ENCODE data around the gene PSAP. TPM values are rescaled to one million over a fixed set of nuclear protein-coding genes. Genes with fewer than 3 reads are reported as not detected.

The PSAP gene
- total and polyA plus RNA-seq, 2 experiments from 2014 or later = 151 to 391 TPM

- Mint-ChIP-seq H3K9me3 (no peaks in the 10 kb centered on the region), H3K4me3 (no peak overlapping the region), H3K27me3 (ENCODE audit: insufficient read depth, low read depth, poor library complexity) (peaks cover 4% of the 10 kb centered on the region), H3K36me3 (ENCODE audit: low read depth) (peaks cover 87% of the 10 kb centered on the region), H3K27ac (no peak overlapping the region), H3K4me1 (peaks cover 4% of the 10 kb centered on the region; the same call in 2 of the 3 replicates)
- Histone ChIP-seq H3K36me3 (ENCODE audit: insufficient read depth) (peaks cover 67% of the 10 kb centered on the region), H3F3A (replicated peaks; ENCODE audit: low read depth) (no peaks in the 10 kb centered on the region), H4K20me1 (replicated peaks; ENCODE audit: insufficient read depth) (peaks cover 4% of the 10 kb centered on the region; the same call in 1 of the 2 replicates), H3K4me1 (ENCODE audit: insufficient read depth) (peaks cover 10% of the 10 kb centered on the region), H3K27me3 (ENCODE audit: insufficient read depth) (no peaks in the 10 kb centered on the region), H3K79me2 (replicated peaks; ENCODE audit: insufficient read depth) (no peaks in the 10 kb centered on the region), H3K4me3 (no peak overlapping the region), H2AFZ (no peak overlapping the region), H3K4me2 (no peak overlapping the region), H3K27ac (ENCODE audit: low read depth) (no peak overlapping the region), H3K9me2 (ENCODE audit: insufficient read depth) (no peaks in the 10 kb centered on the region)
- DNase-seq (ENCODE audit: low spot score) = no peak
- ATAC-seq = no peak
- TF ChIP-seq ZNF114 (CRISPR knock-in tag; IDR thresholded peaks at IDR 0.05) (no peak), ZNF331 (CRISPR knock-in tag; IDR thresholded peaks at IDR 0.05; ENCODE audit: low read depth) (no peak), CTCF (conservative IDR thresholded peaks at IDR 0.05; ENCODE audit: low read depth in 2 of 2) (no peak)
Observed at GRCh38 chr10:71821909-71822763, 28.9 kb downstream of the PSAP start.

GRCh38 chr10:71820966-71821365, 30.1 kb downstream of the PSAP start:
- no peaks in the 10 kb centered on the region for H3K27me3 ChIP-seq (ENCODE audit: insufficient read depth)
- ATAC-seq = no peak
- no peak overlapping the region for H3K4me3 ChIP-seq
- H3K9me3 Mint-ChIP-seq = no peaks in the 10 kb centered on the region
- no peaks in the 10 kb centered on the region for H3F3A ChIP-seq (replicated peaks; ENCODE audit: low read depth)
- H2AFZ ChIP-seq = no peak overlapping the region
- H3K79me2 ChIP-seq (replicated peaks; ENCODE audit: insufficient read depth) = no peaks in the 10 kb centered on the region
- H4K20me1 ChIP-seq (replicated peaks; ENCODE audit: insufficient read depth) = peaks cover 3% of the 10 kb centered on the region; the same call in 1 of the 2 replicates
- no peak overlapping the region for H3K4me2 ChIP-seq
- peaks cover 4% of the 10 kb centered on the region; the same call in 2 of the 3 replicates for H3K4me1 Mint-ChIP-seq
- DNase-seq (ENCODE audit: low spot score) = no peak
- H3K36me3 ChIP-seq (ENCODE audit: insufficient read depth) = peaks cover 62% of the 10 kb centered on the region
- H3K9me2 ChIP-seq (ENCODE audit: insufficient read depth) = no peaks in the 10 kb centered on the region
- H3K36me3 Mint-ChIP-seq (ENCODE audit: low read depth) = peaks cover 88% of the 10 kb centered on the region
- no peak overlapping the region for H3K4me3 Mint-ChIP-seq
- H3K27me3 Mint-ChIP-seq (ENCODE audit: insufficient read depth, low read depth, poor library complexity) = peaks cover 4% of the 10 kb centered on the region
- H3K27ac ChIP-seq (ENCODE audit: low read depth) = no peak overlapping the region
- peaks cover 10% of the 10 kb centered on the region for H3K4me1 ChIP-seq (ENCODE audit: insufficient read depth)
- no peak overlapping the region for H3K27ac Mint-ChIP-seq
- no peak for TF ChIP-seq ZNF114 (CRISPR knock-in tag; IDR thresholded peaks at IDR 0.05)
- no peak for TF ChIP-seq CREB1 (CRISPR knock-in tag; IDR thresholded peaks at IDR 0.05; ENCODE audit: low read depth)
- no peak for TF ChIP-seq POLR2AphosphoS5 (IDR thresholded peaks at IDR 0.05; ENCODE audit: low read depth)
- TF ChIP-seq EZH2 (IDR thresholded peaks at IDR 0.05; ENCODE audit: low read depth, unreplicated experiment) = no peak
- TF ChIP-seq NANOG (IDR thresholded peaks at IDR 0.05; ENCODE audit: borderline replicate concordance) = no peak
- TF ChIP-seq, protein P1, sequence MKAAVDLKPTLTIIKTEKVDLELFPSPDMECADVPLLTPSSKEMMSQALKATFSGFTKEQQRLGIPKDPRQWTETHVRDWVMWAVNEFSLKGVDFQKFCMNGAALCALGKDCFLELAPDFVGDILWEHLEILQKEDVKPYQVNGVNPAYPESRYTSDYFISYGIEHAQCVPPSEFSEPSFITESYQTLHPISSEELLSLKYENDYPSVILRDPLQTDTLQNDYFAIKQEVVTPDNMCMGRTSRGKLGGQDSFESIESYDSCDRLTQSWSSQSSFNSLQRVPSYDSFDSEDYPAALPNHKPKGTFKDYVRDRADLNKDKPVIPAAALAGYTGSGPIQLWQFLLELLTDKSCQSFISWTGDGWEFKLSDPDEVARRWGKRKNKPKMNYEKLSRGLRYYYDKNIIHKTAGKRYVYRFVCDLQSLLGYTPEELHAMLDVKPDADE (IDR thresholded peaks at IDR 0.05) = no peak
- no peak for TF ChIP-seq CTCF (conservative IDR thresholded peaks at IDR 0.05; ENCODE audit: low read depth in 2 of 2)
- TF ChIP-seq, protein P2, sequence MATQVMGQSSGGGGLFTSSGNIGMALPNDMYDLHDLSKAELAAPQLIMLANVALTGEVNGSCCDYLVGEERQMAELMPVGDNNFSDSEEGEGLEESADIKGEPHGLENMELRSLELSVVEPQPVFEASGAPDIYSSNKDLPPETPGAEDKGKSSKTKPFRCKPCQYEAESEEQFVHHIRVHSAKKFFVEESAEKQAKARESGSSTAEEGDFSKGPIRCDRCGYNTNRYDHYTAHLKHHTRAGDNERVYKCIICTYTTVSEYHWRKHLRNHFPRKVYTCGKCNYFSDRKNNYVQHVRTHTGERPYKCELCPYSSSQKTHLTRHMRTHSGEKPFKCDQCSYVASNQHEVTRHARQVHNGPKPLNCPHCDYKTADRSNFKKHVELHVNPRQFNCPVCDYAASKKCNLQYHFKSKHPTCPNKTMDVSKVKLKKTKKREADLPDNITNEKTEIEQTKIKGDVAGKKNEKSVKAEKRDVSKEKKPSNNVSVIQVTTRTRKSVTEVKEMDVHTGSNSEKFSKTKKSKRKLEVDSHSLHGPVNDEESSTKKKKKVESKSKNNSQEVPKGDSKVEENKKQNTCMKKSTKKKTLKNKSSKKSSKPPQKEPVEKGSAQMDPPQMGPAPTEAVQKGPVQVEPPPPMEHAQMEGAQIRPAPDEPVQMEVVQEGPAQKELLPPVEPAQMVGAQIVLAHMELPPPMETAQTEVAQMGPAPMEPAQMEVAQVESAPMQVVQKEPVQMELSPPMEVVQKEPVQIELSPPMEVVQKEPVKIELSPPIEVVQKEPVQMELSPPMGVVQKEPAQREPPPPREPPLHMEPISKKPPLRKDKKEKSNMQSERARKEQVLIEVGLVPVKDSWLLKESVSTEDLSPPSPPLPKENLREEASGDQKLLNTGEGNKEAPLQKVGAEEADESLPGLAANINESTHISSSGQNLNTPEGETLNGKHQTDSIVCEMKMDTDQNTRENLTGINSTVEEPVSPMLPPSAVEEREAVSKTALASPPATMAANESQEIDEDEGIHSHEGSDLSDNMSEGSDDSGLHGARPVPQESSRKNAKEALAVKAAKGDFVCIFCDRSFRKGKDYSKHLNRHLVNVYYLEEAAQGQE (IDR thresholded peaks at IDR 0.05; ENCODE audit: unreplicated experiment) = no peak
- no peak for TF ChIP-seq ZNF331 (CRISPR knock-in tag; IDR thresholded peaks at IDR 0.05; ENCODE audit: low read depth)
- no peak for TF ChIP-seq STAT1 (IDR thresholded peaks at IDR 0.05; ENCODE audit: unreplicated experiment)
- no peak for TF ChIP-seq EZH2phosphoT487 (IDR thresholded peaks at IDR 0.05; ENCODE audit: unreplicated experiment)
